Measurements from ENCODE around the gene LCT.

Gene LCT

DNA sequence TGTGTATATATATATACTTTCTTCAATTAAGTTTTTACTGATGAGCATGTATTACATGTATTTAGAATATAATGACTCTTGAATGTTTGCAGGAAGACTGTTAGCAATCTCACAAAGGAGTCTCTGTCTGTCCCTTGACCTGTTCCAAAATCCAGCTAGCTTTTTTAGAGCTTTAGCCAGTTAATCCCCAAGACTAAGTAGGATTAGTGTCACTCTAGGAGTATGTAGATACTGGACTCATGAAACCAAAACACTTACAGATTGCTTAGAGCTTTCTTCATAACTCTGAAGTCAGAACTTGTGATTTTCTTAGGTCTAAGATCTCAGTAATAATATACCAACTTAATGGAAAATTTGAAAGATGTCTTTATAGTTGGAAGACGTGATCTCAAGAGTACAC, 93.1 kb downstream of the LCT start:
- no peak for TF ChIP-seq TOX (CRISPR knock-in tag; IDR thresholded peaks at IDR 0.05; ENCODE audit: borderline replicate concordance)
- TF ChIP-seq, protein P1, sequence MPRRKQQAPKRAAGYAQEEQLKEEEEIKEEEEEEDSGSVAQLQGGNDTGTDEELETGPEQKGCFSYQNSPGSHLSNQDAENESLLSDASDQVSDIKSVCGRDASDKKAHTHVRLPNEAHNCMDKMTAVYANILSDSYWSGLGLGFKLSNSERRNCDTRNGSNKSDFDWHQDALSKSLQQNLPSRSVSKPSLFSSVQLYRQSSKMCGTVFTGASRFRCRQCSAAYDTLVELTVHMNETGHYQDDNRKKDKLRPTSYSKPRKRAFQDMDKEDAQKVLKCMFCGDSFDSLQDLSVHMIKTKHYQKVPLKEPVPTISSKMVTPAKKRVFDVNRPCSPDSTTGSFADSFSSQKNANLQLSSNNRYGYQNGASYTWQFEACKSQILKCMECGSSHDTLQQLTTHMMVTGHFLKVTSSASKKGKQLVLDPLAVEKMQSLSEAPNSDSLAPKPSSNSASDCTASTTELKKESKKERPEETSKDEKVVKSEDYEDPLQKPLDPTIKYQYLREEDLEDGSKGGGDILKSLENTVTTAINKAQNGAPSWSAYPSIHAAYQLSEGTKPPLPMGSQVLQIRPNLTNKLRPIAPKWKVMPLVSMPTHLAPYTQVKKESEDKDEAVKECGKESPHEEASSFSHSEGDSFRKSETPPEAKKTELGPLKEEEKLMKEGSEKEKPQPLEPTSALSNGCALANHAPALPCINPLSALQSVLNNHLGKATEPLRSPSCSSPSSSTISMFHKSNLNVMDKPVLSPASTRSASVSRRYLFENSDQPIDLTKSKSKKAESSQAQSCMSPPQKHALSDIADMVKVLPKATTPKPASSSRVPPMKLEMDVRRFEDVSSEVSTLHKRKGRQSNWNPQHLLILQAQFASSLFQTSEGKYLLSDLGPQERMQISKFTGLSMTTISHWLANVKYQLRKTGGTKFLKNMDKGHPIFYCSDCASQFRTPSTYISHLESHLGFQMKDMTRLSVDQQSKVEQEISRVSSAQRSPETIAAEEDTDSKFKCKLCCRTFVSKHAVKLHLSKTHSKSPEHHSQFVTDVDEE (CRISPR knock-in tag; IDR thresholded peaks at IDR 0.05), result no peak
- TF ChIP-seq RARB (CRISPR knock-in tag; IDR thresholded peaks at IDR 0.05), result no peak
- no peak for TF ChIP-seq ZNF565 (CRISPR knock-in tag; conservative IDR thresholded peaks at IDR 0.05; ENCODE audit: low read depth)
- TF ChIP-seq GLIS3 (CRISPR knock-in tag; IDR thresholded peaks at IDR 0.05), result no peak
- TF ChIP-seq TCF4 (CRISPR knock-in tag; IDR thresholded peaks at IDR 0.05; ENCODE audit: borderline replicate concordance), result no peak
- no peak for TF ChIP-seq ESRRG (CRISPR knock-in tag; IDR thresholded peaks at IDR 0.05)
- TF ChIP-seq ZC3H10 (CRISPR knock-in tag; IDR thresholded peaks at IDR 0.05), result no peak
- TF ChIP-seq ZFP3 (CRISPR knock-in tag; IDR thresholded peaks at IDR 0.05), result no peak
- TF ChIP-seq PPARA (CRISPR knock-in tag; IDR thresholded peaks at IDR 0.05; ENCODE audit: borderline replicate concordance), result no peak
- no peak for TF ChIP-seq CSDC2 (CRISPR knock-in tag; IDR thresholded peaks at IDR 0.05)
- TF ChIP-seq ARNTL (CRISPR knock-in tag; IDR thresholded peaks at IDR 0.05; ENCODE audit: borderline replicate concordance, low read depth), result no peak
- TF ChIP-seq, protein P2, sequence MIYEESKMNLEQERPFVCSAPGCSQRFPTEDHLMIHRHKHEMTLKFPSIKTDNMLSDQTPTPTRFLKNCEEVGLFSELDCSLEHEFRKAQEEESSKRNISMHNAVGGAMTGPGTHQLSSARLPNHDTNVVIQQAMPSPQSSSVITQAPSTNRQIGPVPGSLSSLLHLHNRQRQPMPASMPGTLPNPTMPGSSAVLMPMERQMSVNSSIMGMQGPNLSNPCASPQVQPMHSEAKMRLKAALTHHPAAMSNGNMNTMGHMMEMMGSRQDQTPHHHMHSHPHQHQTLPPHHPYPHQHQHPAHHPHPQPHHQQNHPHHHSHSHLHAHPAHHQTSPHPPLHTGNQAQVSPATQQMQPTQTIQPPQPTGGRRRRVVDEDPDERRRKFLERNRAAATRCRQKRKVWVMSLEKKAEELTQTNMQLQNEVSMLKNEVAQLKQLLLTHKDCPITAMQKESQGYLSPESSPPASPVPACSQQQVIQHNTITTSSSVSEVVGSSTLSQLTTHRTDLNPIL (CRISPR knock-in tag; IDR thresholded peaks at IDR 0.05; ENCODE audit: low read depth), result no peak
- TF ChIP-seq SNAI2 (CRISPR knock-in tag; IDR thresholded peaks at IDR 0.05), result no peak
- TF ChIP-seq ISL1 (CRISPR knock-in tag; IDR thresholded peaks at IDR 0.05), result no peak
- no peak for TF ChIP-seq BACH2 (CRISPR knock-in tag; IDR thresholded peaks at IDR 0.05; ENCODE audit: borderline replicate concordance)
- no peak for TF ChIP-seq OSR1 (CRISPR knock-in tag; IDR thresholded peaks at IDR 0.05)
- TF ChIP-seq, protein P3, sequence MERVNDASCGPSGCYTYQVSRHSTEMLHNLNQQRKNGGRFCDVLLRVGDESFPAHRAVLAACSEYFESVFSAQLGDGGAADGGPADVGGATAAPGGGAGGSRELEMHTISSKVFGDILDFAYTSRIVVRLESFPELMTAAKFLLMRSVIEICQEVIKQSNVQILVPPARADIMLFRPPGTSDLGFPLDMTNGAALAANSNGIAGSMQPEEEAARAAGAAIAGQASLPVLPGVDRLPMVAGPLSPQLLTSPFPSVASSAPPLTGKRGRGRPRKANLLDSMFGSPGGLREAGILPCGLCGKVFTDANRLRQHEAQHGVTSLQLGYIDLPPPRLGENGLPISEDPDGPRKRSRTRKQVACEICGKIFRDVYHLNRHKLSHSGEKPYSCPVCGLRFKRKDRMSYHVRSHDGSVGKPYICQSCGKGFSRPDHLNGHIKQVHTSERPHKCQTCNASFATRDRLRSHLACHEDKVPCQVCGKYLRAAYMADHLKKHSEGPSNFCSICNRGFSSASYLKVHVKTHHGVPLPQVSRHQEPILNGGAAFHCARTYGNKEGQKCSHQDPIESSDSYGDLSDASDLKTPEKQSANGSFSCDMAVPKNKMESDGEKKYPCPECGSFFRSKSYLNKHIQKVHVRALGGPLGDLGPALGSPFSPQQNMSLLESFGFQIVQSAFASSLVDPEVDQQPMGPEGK (CRISPR knock-in tag; IDR thresholded peaks at IDR 0.05; ENCODE audit: borderline replicate concordance), result no peak
- TF ChIP-seq ZNF70 (CRISPR knock-in tag; IDR thresholded peaks at IDR 0.05), result no peak

DNA sequence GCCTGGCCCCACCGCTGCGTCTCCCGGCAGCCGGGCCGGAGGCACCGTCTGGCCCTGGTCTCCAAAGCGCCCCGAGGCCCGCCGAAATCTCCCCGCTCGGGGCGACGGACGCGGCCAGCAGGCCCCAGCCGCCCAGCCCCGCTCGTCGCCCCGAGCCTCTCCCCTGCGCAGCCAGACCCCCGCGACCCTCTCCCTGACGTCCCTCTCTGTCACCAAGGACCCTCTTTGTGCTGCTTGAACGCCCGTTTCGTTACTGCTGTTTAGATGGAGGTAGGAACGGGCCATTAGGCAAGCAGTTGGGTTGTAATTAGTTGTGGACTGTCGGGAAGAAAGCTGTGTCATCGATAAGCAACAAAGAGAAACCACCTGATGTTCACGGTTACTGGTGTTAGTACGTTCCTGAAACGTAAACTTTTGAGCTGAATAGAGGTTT, 94.6 kb downstream of the LCT start:
- TF ChIP-seq RARB (CRISPR knock-in tag; IDR thresholded peaks at IDR 0.05) (no peak), ZNF565 (CRISPR knock-in tag; conservative IDR thresholded peaks at IDR 0.05; ENCODE audit: low read depth) (no peak), OSR1 (CRISPR knock-in tag; IDR thresholded peaks at IDR 0.05) (no peak), ISL1 (CRISPR knock-in tag; IDR thresholded peaks at IDR 0.05) (no peak), ZC3H10 (CRISPR knock-in tag; IDR thresholded peaks at IDR 0.05) (no peak), ZFP3 (CRISPR knock-in tag; IDR thresholded peaks at IDR 0.05) (no peak), ZNF8 (CRISPR knock-in tag; IDR thresholded peaks at IDR 0.05) (no peak), PPARA (CRISPR knock-in tag; IDR thresholded peaks at IDR 0.05; ENCODE audit: borderline replicate concordance) (no peak), TOX (CRISPR knock-in tag; IDR thresholded peaks at IDR 0.05; ENCODE audit: borderline replicate concordance) (no peak), GLIS3 (CRISPR knock-in tag; IDR thresholded peaks at IDR 0.05) (no peak)
- TF ChIP-seq, protein P4, sequence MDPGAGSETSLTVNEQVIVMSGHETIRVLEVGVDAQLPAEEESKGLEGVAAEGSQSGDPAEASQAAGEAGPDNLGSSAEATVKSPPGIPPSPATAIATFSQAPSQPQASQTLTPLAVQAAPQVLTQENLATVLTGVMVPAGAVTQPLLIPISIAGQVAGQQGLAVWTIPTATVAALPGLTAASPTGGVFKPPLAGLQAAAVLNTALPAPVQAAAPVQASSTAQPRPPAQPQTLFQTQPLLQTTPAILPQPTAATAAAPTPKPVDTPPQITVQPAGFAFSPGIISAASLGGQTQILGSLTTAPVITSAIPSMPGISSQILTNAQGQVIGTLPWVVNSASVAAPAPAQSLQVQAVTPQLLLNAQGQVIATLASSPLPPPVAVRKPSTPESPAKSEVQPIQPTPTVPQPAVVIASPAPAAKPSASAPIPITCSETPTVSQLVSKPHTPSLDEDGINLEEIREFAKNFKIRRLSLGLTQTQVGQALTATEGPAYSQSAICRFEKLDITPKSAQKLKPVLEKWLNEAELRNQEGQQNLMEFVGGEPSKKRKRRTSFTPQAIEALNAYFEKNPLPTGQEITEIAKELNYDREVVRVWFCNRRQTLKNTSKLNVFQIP (CRISPR knock-in tag; IDR thresholded peaks at IDR 0.05; ENCODE audit: borderline replicate concordance, low read depth), result no peak
- TF ChIP-seq, protein P5, sequence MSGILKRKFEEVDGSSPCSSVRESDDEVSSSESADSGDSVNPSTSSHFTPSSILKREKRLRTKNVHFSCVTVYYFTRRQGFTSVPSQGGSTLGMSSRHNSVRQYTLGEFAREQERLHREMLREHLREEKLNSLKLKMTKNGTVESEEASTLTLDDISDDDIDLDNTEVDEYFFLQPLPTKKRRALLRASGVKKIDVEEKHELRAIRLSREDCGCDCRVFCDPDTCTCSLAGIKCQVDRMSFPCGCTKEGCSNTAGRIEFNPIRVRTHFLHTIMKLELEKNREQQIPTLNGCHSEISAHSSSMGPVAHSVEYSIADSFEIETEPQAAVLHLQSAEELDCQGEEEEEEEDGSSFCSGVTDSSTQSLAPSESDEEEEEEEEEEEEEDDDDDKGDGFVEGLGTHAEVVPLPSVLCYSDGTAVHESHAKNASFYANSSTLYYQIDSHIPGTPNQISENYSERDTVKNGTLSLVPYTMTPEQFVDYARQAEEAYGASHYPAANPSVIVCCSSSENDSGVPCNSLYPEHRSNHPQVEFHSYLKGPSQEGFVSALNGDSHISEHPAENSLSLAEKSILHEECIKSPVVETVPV (CRISPR knock-in tag; IDR thresholded peaks at IDR 0.05), result no peak
- ATAC-seq, result peak; percentile 37

More for the DNA sequence above, 93.1 kb downstream of the LCT start:
- ATAC-seq, result no peak
